ENCODE measurements around the gene ITFG2.
"Not testable (repeated sequence)": the region's sequence is repeated elsewhere in the genome, so short reads cannot be mapped to it uniquely, and the experiment has no call there.

ITFG2 gene

GRCh38 chr12:2812290-2813213 is at the start of gene ITFG2:
ITFG2 (plus strand) TSS chr12:2812668; CDS start chr12:2812761, 93 bp downstream.
- peak; percentile 97 for DNase-seq (ENCODE audit: low read depth)

- DNase-seq (ENCODE audit: low read depth) = no peak
Measured at GRCh38 chr12:2764398-2764797, 48.1 kb upstream of the ITFG2 start.

- no peak for DNase-seq (ENCODE audit: low read depth)
Measured at GRCh38 chr12:2765052-2765451, 47.4 kb upstream of the ITFG2 start.

GRCh38 chr12:2765608-2766007 is 46.9 kb upstream of the ITFG2 start:
- no peak for DNase-seq (ENCODE audit: low read depth)

- no peak for DNase-seq (ENCODE audit: low read depth)
Measured at GRCh38 chr12:2768224-2768961, 44.1 kb upstream of the ITFG2 start.

- no peak for DNase-seq (ENCODE audit: low read depth)
Measured at GRCh38 chr12:2769866-2770533, 42.5 kb upstream of the ITFG2 start.

GRCh38 chr12:2770544-2770943 is 41.9 kb upstream of the ITFG2 start:
- DNase-seq (ENCODE audit: low read depth) = not testable (repeated sequence)

GRCh38 chr12:2772370-2772769 is 40.1 kb upstream of the ITFG2 start:
- no peak for DNase-seq (ENCODE audit: low read depth)

- no peak for DNase-seq (ENCODE audit: low read depth)
Measured at GRCh38 chr12:2773199-2773875, 39.1 kb upstream of the ITFG2 start.

GRCh38 chr12:2775431-2775830 is 37.0 kb upstream of the ITFG2 start:
- no peak for DNase-seq (ENCODE audit: low read depth)

GRCh38 chr12:2776129-2776806 is 36.2 kb upstream of the ITFG2 start:
- no peak for DNase-seq (ENCODE audit: low read depth)

GRCh38 chr12:2779281-2779680 is 33.2 kb upstream of the ITFG2 start:
- DNase-seq (ENCODE audit: low read depth) = no peak

GRCh38 chr12:2783936-2784600 is 28.4 kb upstream of the ITFG2 start:
- DNase-seq (ENCODE audit: low read depth) = peak; percentile 5

- no peak for DNase-seq (ENCODE audit: low read depth)
Measured at GRCh38 chr12:2785017-2785416, 27.5 kb upstream of the ITFG2 start.

- DNase-seq (ENCODE audit: low read depth) = no peak
Measured at GRCh38 chr12:2791089-2791488, 21.4 kb upstream of the ITFG2 start.

GRCh38 chr12:2792671-2793500 is 19.6 kb upstream of the ITFG2 start:
- DNase-seq (ENCODE audit: low read depth) = no peak

- DNase-seq (ENCODE audit: low read depth) = no peak
Measured at GRCh38 chr12:2793561-2793960, 18.9 kb upstream of the ITFG2 start.

- no peak for DNase-seq (ENCODE audit: low read depth)
Measured at GRCh38 chr12:2794191-2794735, 18.2 kb upstream of the ITFG2 start.

- peak; percentile 46 for DNase-seq (ENCODE audit: low read depth)
Measured at GRCh38 chr12:2794736-2795289, 17.7 kb upstream of the ITFG2 start, which contains the start of gene FKBP4. FKBP4 (plus strand) TSS chr12:2794970; CDS start chr12:2795140, 170 bp downstream.
